KOPT-K1 (cell line): ENCODE results near the gene CT47C1.

Experiments
- H3K27ac ChIP-seq: fragments of 200-600 bp; sonication (generic); 2 replicates; pipeline ENCODE4 v1.5.1; 2016; ENCODE audit warnings: antibody characterized with exemption, mild to moderate bottlenecking, low read depth, low read length; ENCODE audit not compliant: poor library complexity, severe bottlenecking
- H3K36me3 ChIP-seq: fragments of 200-600 bp; sonication (generic); 2 replicates; pipeline ENCODE4 v1.5.1; 2017; ENCODE audit warnings: antibody characterized with exemption, mild to moderate bottlenecking, low read length, moderate library complexity; ENCODE audit not compliant: insufficient read depth
- H3K9me3 ChIP-seq: fragments of 200-600 bp; sonication (generic); 2 replicates; pipeline ENCODE4 v1.5.1; 2017; ENCODE audit warnings: antibody characterized with exemption, low read length, mild to moderate bottlenecking; ENCODE audit not compliant: insufficient read depth, poor library complexity, severe bottlenecking

Gene CT47C1

GRCh38 chrX:119095936-119096335 lies 23.1 kb downstream of the CT47C1 start:
- H3K9me3 ChIP-seq: no peaks in the 10 kb centered on the region
- H3K27ac ChIP-seq: no peak overlapping the region
- H3K36me3 ChIP-seq: no peaks in the 10 kb centered on the region

DNA sequence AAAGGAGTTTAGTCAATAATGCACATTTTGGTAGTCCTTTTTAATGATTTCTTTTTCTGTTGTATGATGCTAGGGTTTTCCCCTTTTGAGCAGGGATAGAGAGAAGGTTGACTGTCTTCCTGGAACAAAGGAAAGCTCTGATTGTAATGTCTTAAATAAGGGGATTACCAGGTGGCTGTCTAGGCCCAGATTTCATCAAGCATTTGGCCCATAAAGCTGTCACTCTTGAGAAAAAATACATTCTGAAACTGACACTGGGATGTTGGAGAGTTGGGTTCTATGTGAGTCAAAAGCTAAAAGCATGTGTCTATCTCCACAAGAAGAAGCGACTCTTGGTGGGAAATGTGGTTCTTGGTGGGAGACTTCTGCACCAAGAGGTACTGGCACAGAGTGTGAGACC lies 28.4 kb downstream of the CT47C1 start:
- H3K36me3 ChIP-seq: no peaks in the 10 kb centered on the region
- H3K27ac ChIP-seq: no peak overlapping the region
- no peaks in the 10 kb centered on the region for H3K9me3 ChIP-seq

DNA sequence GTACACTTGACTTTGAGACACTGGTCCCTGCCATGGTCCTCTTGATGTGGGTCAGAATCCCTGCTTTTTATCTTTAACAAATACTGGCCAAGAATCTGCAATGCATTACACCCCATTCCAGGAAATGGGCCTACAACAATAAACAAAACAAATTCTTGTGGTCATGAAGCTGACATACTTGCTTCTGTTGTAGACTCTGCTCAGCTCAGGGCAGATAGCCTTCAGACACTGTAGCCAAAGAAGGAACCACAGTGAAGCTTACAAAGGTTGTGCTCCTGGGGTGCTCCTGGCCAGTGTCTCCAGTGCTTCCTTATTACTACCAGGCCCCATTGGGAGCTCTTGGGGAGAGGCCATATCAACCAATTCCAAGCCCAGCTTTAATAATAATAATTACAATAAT lies 33.0 kb downstream of the CT47C1 start:
- no peaks in the 10 kb centered on the region for H3K9me3 ChIP-seq
- H3K27ac ChIP-seq: no peak overlapping the region
- H3K36me3 ChIP-seq: no peaks in the 10 kb centered on the region

DNA sequence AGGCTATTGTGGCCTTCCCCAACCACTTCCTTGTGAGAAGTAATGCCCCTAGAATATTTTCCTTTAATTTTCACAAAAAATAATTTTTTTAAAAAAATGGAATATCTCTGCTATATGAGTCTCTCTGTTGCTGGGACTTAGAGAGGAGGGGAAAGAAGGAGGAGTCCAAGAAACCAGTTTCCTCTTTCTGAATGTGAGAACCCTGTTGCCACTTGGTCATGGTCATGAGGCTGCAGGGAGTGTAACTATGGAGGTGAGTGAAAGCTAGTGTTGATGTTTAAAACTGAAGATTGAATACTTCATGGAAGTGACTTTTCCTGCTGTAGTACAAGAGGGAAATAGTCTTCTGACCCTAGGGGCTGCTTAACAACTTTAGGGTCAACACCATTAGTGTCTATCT lies 34.4 kb downstream of the CT47C1 start:
- Histone ChIP-seq H3K27ac (no peak overlapping the region), H3K36me3 (no peaks in the 10 kb centered on the region), H3K9me3 (no peaks in the 10 kb centered on the region)

DNA sequence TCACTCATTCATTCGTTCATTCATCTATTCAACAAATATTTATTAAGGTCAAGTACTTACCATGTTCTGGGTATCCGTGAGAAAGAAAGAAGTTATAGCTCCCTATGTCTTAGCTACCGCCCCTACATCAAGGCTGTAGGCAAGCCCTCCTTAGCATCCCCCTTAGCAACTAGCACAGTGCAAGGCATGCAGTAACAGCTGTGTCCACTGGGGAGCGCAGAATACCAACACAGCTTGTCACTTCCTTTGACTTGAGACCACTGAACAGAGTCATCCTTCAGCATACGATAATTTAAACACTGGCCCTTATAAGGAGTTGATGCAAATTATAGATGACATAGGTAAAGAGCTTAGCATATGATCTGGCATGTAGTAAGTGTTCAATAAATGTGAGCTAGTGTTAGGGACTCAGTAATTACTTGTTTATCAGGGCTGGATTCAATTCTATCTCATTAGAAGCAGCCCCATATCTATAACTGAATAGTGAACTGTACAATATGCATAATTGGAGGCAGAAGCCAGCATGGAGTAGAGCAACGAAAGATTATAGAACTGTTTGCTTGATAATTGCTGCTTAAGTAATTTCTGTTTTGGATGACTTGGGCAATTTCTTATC lies 46.1 kb downstream of the CT47C1 start:
- H3K9me3 ChIP-seq: no peaks in the 10 kb centered on the region
- H3K27ac ChIP-seq: no peak overlapping the region
- H3K36me3 ChIP-seq: no peaks in the 10 kb centered on the region

DNA sequence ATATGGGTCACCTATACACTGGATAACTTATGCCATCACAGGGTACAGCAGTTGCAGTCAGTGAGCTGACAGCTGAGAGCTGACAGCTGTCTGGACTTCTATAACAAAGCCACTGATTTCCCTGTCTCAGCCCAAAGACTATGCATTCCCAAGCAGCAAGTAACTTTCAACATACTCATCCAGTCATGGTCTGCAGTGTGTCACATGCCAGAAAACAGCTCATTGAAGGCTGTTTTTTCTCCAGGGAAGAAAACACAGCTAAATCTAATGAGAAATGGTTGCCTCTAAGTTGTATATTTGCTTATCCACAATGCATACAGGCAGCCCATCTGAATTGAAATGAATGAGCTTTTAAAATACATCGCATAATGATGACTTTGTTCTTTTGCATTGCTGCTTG lies 48.5 kb downstream of the CT47C1 start:
- Histone ChIP-seq H3K36me3 (no peaks in the 10 kb centered on the region), H3K27ac (no peak overlapping the region), H3K9me3 (no peaks in the 10 kb centered on the region)
